Activated T-helper 2 cell treated with anti-CD3 and anti-CD28 coated beads, Interferon-gamma antibody, Interleukin-2, Interleukin-4, amounts not matched to agents 10 μg/mL and 5 μg/mL and 100 μg/mL, durations not matched to agents 14 hours and 24 hours and 36 hours (primary cell): ENCODE results near the gene TAC3. TPM values are rescaled to one million over a fixed set of nuclear protein-coding genes. Genes with fewer than 3 reads are reported as not detected.

Source experiments
- DNase-seq: peaks from one replicate; pipeline ENCODE4 v3.0.0; 2021; ENCODE audit warnings: low spot score
- H3K27ac Mint-ChIP-seq: one replicate; pipeline ENCODE4 v1.8.0; 2021; ENCODE audit warnings: mixed read lengths
- H3K27me3 Mint-ChIP-seq: one replicate; pipeline ENCODE4 v1.8.0; 2021; ENCODE audit warnings: low read depth, mixed read lengths
- H3K36me3 Mint-ChIP-seq: one replicate; pipeline ENCODE4 v1.8.0; 2021; ENCODE audit warnings: low read depth, mixed read lengths
- H3K4me1 Mint-ChIP-seq: one replicate; pipeline ENCODE4 v1.8.0; 2021; ENCODE audit warnings: low read depth, mixed read lengths
- H3K4me3 Mint-ChIP-seq: one replicate; pipeline ENCODE4 v1.8.0; 2021; ENCODE audit warnings: low read depth, mild to moderate bottlenecking, moderate library complexity, mixed read lengths
- H3K9me3 Mint-ChIP-seq: one replicate; pipeline ENCODE4 v1.8.0; 2021; ENCODE audit warnings: mixed read lengths
- intact Hi-C: fragments of 100-400 bp; cut with micrococcal nuclease; formaldehyde crosslinking; loops from one replicate; pipeline ENCODE4 v1.15.1; 2023
- total RNA-seq: library from RNA; stranded (reverse); gene quantifications from 2 replicates; pipeline ENCODE4 v1.2.3, GENCODE V29; 2022

Gene TAC3
- total RNA-seq, 1 donor from 2014 or later = not detected

- Mint-ChIP-seq H3K27ac (peak overlapping the region; percentile 87), H3K9me3 (no peaks in the 10 kb centered on the region), H3K4me3 (peak overlapping the region; percentile 3), H3K4me1 (peaks cover 45% of the 10 kb centered on the region), H3K27me3 (no peaks in the 10 kb centered on the region), H3K36me3 (no peaks in the 10 kb centered on the region)
- peak; percentile 39 for DNase-seq
- intact Hi-C loops = loop anchor here (2.0 to 5.0 kb wide), 2 partner anchors 18 to 35 kb away; no protein-coding TSS in a partner anchor
Observed at GRCh38 chr12:57046947-57047890, 30.9 kb upstream of the TAC3 start.

- no peak overlapping the region for H3K4me3 Mint-ChIP-seq
- intact Hi-C loops = loop anchor here (2.0 to 5.0 kb wide), 2 partner anchors 19 to 34 kb away; no protein-coding TSS in a partner anchor
Observed at GRCh38 chr12:57046086-57046791, 29.9 kb upstream of the TAC3 start.

GRCh38 chr12:57044889-57045288 lies 28.6 kb upstream of the TAC3 start:
- H3K27me3 Mint-ChIP-seq = no peaks in the 10 kb centered on the region
- peaks cover 42% of the 10 kb centered on the region for H3K4me1 Mint-ChIP-seq
- no peaks in the 10 kb centered on the region for H3K36me3 Mint-ChIP-seq
- no peaks in the 10 kb centered on the region for H3K9me3 Mint-ChIP-seq
- DNase-seq = no peak
- no peak overlapping the region for H3K27ac Mint-ChIP-seq
- intact Hi-C loops = loop anchor here (5.0 kb wide), 1 partner anchor 33 kb away; no protein-coding TSS in a partner anchor
- H3K4me3 Mint-ChIP-seq = no peak overlapping the region

More at GRCh38 chr12:57046086-57046791, 29.9 kb upstream of the TAC3 start:
- DNase-seq = no peak
- H3K27me3 Mint-ChIP-seq = no peaks in the 10 kb centered on the region
- no peaks in the 10 kb centered on the region for H3K9me3 Mint-ChIP-seq
- H3K4me1 Mint-ChIP-seq = peaks cover 45% of the 10 kb centered on the region
- H3K27ac Mint-ChIP-seq = peak overlapping the region; percentile 43
- H3K36me3 Mint-ChIP-seq = no peaks in the 10 kb centered on the region

- Mint-ChIP-seq H3K9me3 (no peaks in the 10 kb centered on the region), H3K27ac (no peak overlapping the region), H3K4me3 (no peak overlapping the region), H3K4me1 (peaks cover 42% of the 10 kb centered on the region), H3K27me3 (no peaks in the 10 kb centered on the region), H3K36me3 (no peaks in the 10 kb centered on the region)
- intact Hi-C loops = no loop called here
- no peak for DNase-seq
Observed at GRCh38 chr12:57044468-57044867, 28.1 kb upstream of the TAC3 start.

GRCh38 chr12:57042695-57043094 lies 26.4 kb upstream of the TAC3 start:
- Mint-ChIP-seq H3K4me3 (no peak overlapping the region), H3K27ac (no peak overlapping the region), H3K36me3 (no peaks in the 10 kb centered on the region)

GRCh38 chr12:57040750-57041149 lies 24.4 kb upstream of the TAC3 start:
- no peak for DNase-seq
- no peaks in the 10 kb centered on the region for H3K36me3 Mint-ChIP-seq
- intact Hi-C loops = no loop called here
- no peaks in the 10 kb centered on the region for H3K27me3 Mint-ChIP-seq
- no peak overlapping the region for H3K4me3 Mint-ChIP-seq
- H3K27ac Mint-ChIP-seq = no peak overlapping the region
- H3K9me3 Mint-ChIP-seq = no peaks in the 10 kb centered on the region
- peaks cover 8% of the 10 kb centered on the region for H3K4me1 Mint-ChIP-seq

More at GRCh38 chr12:57042695-57043094, 26.4 kb upstream of the TAC3 start:
- no peak for DNase-seq
- H3K27me3 Mint-ChIP-seq = no peaks in the 10 kb centered on the region
- H3K4me1 Mint-ChIP-seq = peaks cover 28% of the 10 kb centered on the region
- no peaks in the 10 kb centered on the region for H3K9me3 Mint-ChIP-seq
- intact Hi-C loops = no loop called here

GRCh38 chr12:57040211-57040610 lies 23.9 kb upstream of the TAC3 start:
- Mint-ChIP-seq H3K27me3 (no peaks in the 10 kb centered on the region), H3K4me1 (peaks cover 4% of the 10 kb centered on the region), H3K36me3 (no peaks in the 10 kb centered on the region), H3K27ac (no peak overlapping the region), H3K9me3 (no peaks in the 10 kb centered on the region), H3K4me3 (no peak overlapping the region)
- intact Hi-C loops = no loop called here
- no peak for DNase-seq

- no peaks in the 10 kb centered on the region for H3K36me3 Mint-ChIP-seq
- intact Hi-C loops = no loop called here
- H3K27ac Mint-ChIP-seq = no peak overlapping the region
- no peaks in the 10 kb centered on the region for H3K27me3 Mint-ChIP-seq
- H3K4me1 Mint-ChIP-seq = no peaks in the 10 kb centered on the region
- DNase-seq = no peak
- no peaks in the 10 kb centered on the region for H3K9me3 Mint-ChIP-seq
- H3K4me3 Mint-ChIP-seq = no peak overlapping the region
Observed at GRCh38 chr12:57039016-57039798, 22.9 kb upstream of the TAC3 start.

- no peaks in the 10 kb centered on the region for H3K4me1 Mint-ChIP-seq
- no peak for DNase-seq
- no peaks in the 10 kb centered on the region for H3K9me3 Mint-ChIP-seq
- no peaks in the 10 kb centered on the region for H3K27me3 Mint-ChIP-seq
- intact Hi-C loops = no loop called here
- no peaks in the 10 kb centered on the region for H3K36me3 Mint-ChIP-seq
- no peak overlapping the region for H3K27ac Mint-ChIP-seq
- no peak overlapping the region for H3K4me3 Mint-ChIP-seq
Observed at GRCh38 chr12:57037264-57037663, 20.9 kb upstream of the TAC3 start.

GRCh38 chr12:57033431-57033830 lies 17.1 kb upstream of the TAC3 start:
- Mint-ChIP-seq H3K4me1 (peaks cover 16% of the 10 kb centered on the region), H3K27me3 (no peaks in the 10 kb centered on the region), H3K27ac (no peak overlapping the region), H3K4me3 (no peak overlapping the region), H3K36me3 (no peaks in the 10 kb centered on the region), H3K9me3 (no peaks in the 10 kb centered on the region)
- intact Hi-C loops = no loop called here
- no peak for DNase-seq

GRCh38 chr12:57031789-57032188 lies 15.5 kb upstream of the TAC3 start:
- no peak for DNase-seq
- Mint-ChIP-seq H3K27me3 (no peaks in the 10 kb centered on the region), H3K9me3 (no peaks in the 10 kb centered on the region), H3K4me3 (no peak overlapping the region), H3K27ac (no peak overlapping the region), H3K4me1 (peaks cover 26% of the 10 kb centered on the region), H3K36me3 (no peaks in the 10 kb centered on the region)
- intact Hi-C loops = loop anchor here (1.0 kb wide), 1 partner anchor 31 kb away; no protein-coding TSS in a partner anchor

- Mint-ChIP-seq H3K9me3 (no peaks in the 10 kb centered on the region), H3K4me1 (peaks cover 31% of the 10 kb centered on the region), H3K36me3 (no peaks in the 10 kb centered on the region), H3K27ac (no peak overlapping the region), H3K27me3 (no peaks in the 10 kb centered on the region), H3K4me3 (no peak overlapping the region)
- intact Hi-C loops = loop anchor here (1.0 kb wide), 1 partner anchor 31 kb away; no protein-coding TSS in a partner anchor
- DNase-seq = no peak
Observed at GRCh38 chr12:57031138-57031725, 14.9 kb upstream of the TAC3 start.
